Kidney epithelial cell (primary cell): ENCODE results near the gene SPTBN1. TPM values are rescaled to one million over a fixed set of nuclear protein-coding genes. Genes with fewer than 3 reads are reported as not detected.
"Not testable (repeated sequence)": the region's sequence is repeated elsewhere in the genome, so short reads cannot be mapped to it uniquely, and the experiment has no call there.

Experiments
- DNase-seq: peaks from one replicate; pipeline ENCODE4 v3.0.0-alpha.2; 2010; ENCODE audit warnings: low read depth
- H3K27me3 ChIP-seq: 2 replicates; pipeline ENCODE4 v1.6.0; 2011; ENCODE audit warnings: low read length; ENCODE audit not compliant: control insufficient read depth, insufficient read depth
- H3K36me3 ChIP-seq: 2 replicates; pipeline ENCODE4 v1.5.1; 2011; ENCODE audit warnings: low read length; ENCODE audit not compliant: control insufficient read depth, insufficient read depth
- H3K4me3 ChIP-seq: 2 replicates; pipeline ENCODE4 v1.5.1; 2011; ENCODE audit warnings: low read depth, mild to moderate bottlenecking, control low read depth, low read length
- CTCF ChIP-seq: IDR thresholded peaks from 2 replicates; pipeline ENCODE4 v1.5.1; 2011; ENCODE audit warnings: mild to moderate bottlenecking, moderate library complexity, low read length, control low read depth, inconsistent platforms; ENCODE audit not compliant: insufficient read depth, poor library complexity, severe bottlenecking
- total RNA-seq: library from RNA; depleted of rRNA; stranded (reverse); fragments of >200 nt; gene quantifications from 2 replicates; pipeline ENCODE4 v1.2.3, GENCODE V29; 2015

SPTBN1 gene
- total RNA-seq, 1 donor from 2014 or later, result 492 TPM

- no peak for TF ChIP-seq CTCF
- Histone ChIP-seq H3K27me3 (no peaks in the 10 kb centered on the region), H3K36me3 (no peaks in the 10 kb centered on the region), H3K4me3 (no peak overlapping the region)
- no peak for DNase-seq
Observed at GRCh38 chr2:54514822-54515569, 58.9 kb downstream of the SPTBN1 start.

- TF ChIP-seq CTCF, result no peak
- Histone ChIP-seq H3K4me3 (no peak overlapping the region), H3K27me3 (no peaks in the 10 kb centered on the region), H3K36me3 (no peaks in the 10 kb centered on the region)
- no peak for DNase-seq
Observed at GRCh38 chr2:54516842-54517241, 60.7 kb downstream of the SPTBN1 start.

GRCh38 chr2:54518016-54518415 lies 61.9 kb downstream of the SPTBN1 start:
- not testable (repeated sequence) for H3K36me3 ChIP-seq, H3K4me3 ChIP-seq, DNase-seq, H3K27me3 ChIP-seq

GRCh38 chr2:54518430-54518829 lies 62.3 kb downstream of the SPTBN1 start:
- Histone ChIP-seq H3K36me3 (no peaks in the 10 kb centered on the region), H3K4me3 (no peak overlapping the region), H3K27me3 (no peaks in the 10 kb centered on the region)
- no peak for TF ChIP-seq CTCF
- DNase-seq, result no peak

- no peak overlapping the region for H3K4me3 ChIP-seq
- no peaks in the 10 kb centered on the region for H3K27me3 ChIP-seq
- TF ChIP-seq CTCF, result no peak
- no peaks in the 10 kb centered on the region for H3K36me3 ChIP-seq
- no peak for DNase-seq
Observed at GRCh38 chr2:54519841-54520459, 63.8 kb downstream of the SPTBN1 start.

- TF ChIP-seq CTCF, result no peak
- Histone ChIP-seq H3K4me3 (no peak overlapping the region), H3K36me3 (no peaks in the 10 kb centered on the region), H3K27me3 (no peaks in the 10 kb centered on the region)
- DNase-seq, result peak; percentile 72
Observed at GRCh38 chr2:54520687-54521086, 64.6 kb downstream of the SPTBN1 start.
